ENCODE data around the gene C1orf141.

DNA sequence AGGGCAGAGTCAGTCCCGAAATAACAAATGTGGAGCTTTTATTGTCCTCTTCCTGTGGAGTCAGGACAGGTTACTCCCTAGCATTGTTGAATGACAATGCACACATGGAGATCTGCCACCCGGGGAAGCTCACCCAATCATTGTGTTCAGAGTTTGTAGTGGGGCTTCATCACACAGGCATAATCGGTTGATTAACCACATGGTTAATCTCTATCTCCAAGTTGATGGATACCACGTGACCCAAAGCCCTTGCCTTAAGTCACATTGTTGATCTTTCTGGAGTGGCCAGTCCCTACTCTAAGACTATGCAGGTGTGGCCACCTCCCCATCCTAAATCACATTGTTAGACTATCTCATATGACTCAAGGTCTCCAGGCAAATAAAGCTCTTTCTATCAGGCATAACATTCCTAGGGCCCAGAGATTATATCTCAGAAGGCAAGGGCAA, 2.6 kb upstream of the C1orf141 start:
- TF ChIP-seq, protein P1, sequence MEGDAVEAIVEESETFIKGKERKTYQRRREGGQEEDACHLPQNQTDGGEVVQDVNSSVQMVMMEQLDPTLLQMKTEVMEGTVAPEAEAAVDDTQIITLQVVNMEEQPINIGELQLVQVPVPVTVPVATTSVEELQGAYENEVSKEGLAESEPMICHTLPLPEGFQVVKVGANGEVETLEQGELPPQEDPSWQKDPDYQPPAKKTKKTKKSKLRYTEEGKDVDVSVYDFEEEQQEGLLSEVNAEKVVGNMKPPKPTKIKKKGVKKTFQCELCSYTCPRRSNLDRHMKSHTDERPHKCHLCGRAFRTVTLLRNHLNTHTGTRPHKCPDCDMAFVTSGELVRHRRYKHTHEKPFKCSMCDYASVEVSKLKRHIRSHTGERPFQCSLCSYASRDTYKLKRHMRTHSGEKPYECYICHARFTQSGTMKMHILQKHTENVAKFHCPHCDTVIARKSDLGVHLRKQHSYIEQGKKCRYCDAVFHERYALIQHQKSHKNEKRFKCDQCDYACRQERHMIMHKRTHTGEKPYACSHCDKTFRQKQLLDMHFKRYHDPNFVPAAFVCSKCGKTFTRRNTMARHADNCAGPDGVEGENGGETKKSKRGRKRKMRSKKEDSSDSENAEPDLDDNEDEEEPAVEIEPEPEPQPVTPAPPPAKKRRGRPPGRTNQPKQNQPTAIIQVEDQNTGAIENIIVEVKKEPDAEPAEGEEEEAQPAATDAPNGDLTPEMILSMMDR (IDR thresholded peaks at IDR 0.05) = no peak
- TF ChIP-seq POLR2A (IDR thresholded peaks at IDR 0.05) = no peak
